Keratinocyte (primary cell): ENCODE data around the gene TMEM123.

Experiments
- CTCF ChIP-seq, 3 experiments: IDR thresholded peaks in 1 of 3; conservative IDR thresholded peaks in 1 of 3; optimal IDR thresholded peaks in 1 of 3; 2 replicates in 2 of 3; 3 replicates in 1 of 3; pipeline versions ENCODE3 to v1.5.1; 2011; ENCODE audit warnings: low read length in 3 of 3, mild to moderate bottlenecking in 3 of 3, moderate library complexity in 2 of 3, control low read depth in 1 of 3, inconsistent platforms in 1 of 3; ENCODE audit not compliant: insufficient read depth in 2 of 3; ENCODE audit errors: extremely low read depth in 1 of 3
- EZH2 ChIP-seq: IDR thresholded peaks from one replicate; pipeline ENCODE4 v1.6.1; 2012; ENCODE audit warnings: inconsistent platforms, mild to moderate bottlenecking, low read length, moderate library complexity

- TF ChIP-seq CTCF (optimal IDR thresholded peaks at IDR 0.05 in 1 of 3, IDR thresholded peaks at IDR 0.05 in 1 of 3, conservative IDR thresholded peaks at IDR 0.05 in 1 of 3; ENCODE audit: extremely low read depth in 1 of 3, insufficient read depth in 2 of 3, low read length in 3 of 3): no peak
- TF ChIP-seq EZH2: no peak
Measured at GRCh38 chr11:102411142-102411541, 41.4 kb downstream of the TMEM123 start.
